GM23338 (cell line): ENCODE data around the gene PTPRN2. TPM values are rescaled to one million over a fixed set of nuclear protein-coding genes. Genes with fewer than 3 reads are reported as not detected.

Source experiments
- ATAC-seq: fragments of 200-7000 bp; cut with Tn5 transposase; 3 replicates; pipeline ENCODE4 v1.9.1; 2020
- DNase-seq: peaks from one replicate; pipeline ENCODE4 v3.0.0-alpha.2; 2015; ENCODE audit warnings: low spot score
- H2AFZ ChIP-seq: fragments of 200-600 bp; sonication (generic); 2 replicates; pipeline ENCODE4 v1.8.0; 2016; ENCODE audit warnings: antibody characterized with exemption, mild to moderate bottlenecking, moderate library complexity
- H3F3A ChIP-seq: fragments of 200-600 bp; sonication (generic); replicated peaks from 2 replicates; pipeline ENCODE4 v1.8.0; 2017; ENCODE audit warnings: antibody characterized with exemption, mixed run types, low read depth
- H3K27ac ChIP-seq: fragments of 200-600 bp; sonication (generic); 2 replicates; pipeline ENCODE4 v1.6.1; 2016; ENCODE audit warnings: low read depth
- H3K27me3 ChIP-seq: fragments of 200-600 bp; sonication (generic); 2 replicates; pipeline ENCODE4 v1.8.0; 2016; ENCODE audit warnings: mild to moderate bottlenecking, mixed run types, moderate library complexity; ENCODE audit not compliant: insufficient read depth
- H3K36me3 ChIP-seq: fragments of 200-600 bp; sonication (generic); 2 replicates; pipeline ENCODE4 v1.8.0; 2016; ENCODE audit warnings: mild to moderate bottlenecking; ENCODE audit not compliant: insufficient read depth
- H3K4me1 ChIP-seq: fragments of 200-600 bp; sonication (generic); 2 replicates; pipeline ENCODE4 v1.8.0; 2016; ENCODE audit warnings: mild to moderate bottlenecking, moderate library complexity; ENCODE audit not compliant: insufficient read depth
- H3K4me2 ChIP-seq: fragments of 200-600 bp; sonication (generic); 2 replicates; pipeline ENCODE4 v1.7.1; 2017; ENCODE audit warnings: mixed run types
- H3K4me3 ChIP-seq: fragments of 200-600 bp; sonication (generic); 2 replicates; pipeline ENCODE4 v1.6.1; 2016; ENCODE audit warnings: mixed run types
- H3K79me2 ChIP-seq: fragments of 200-600 bp; sonication (generic); replicated peaks from 2 replicates; pipeline ENCODE4 v1.8.0; 2017; ENCODE audit warnings: mild to moderate bottlenecking; ENCODE audit not compliant: insufficient read depth
- H3K9me2 ChIP-seq: fragments of 200-600 bp; sonication (generic); 2 replicates; pipeline ENCODE4 v1.8.0; 2017; ENCODE audit not compliant: insufficient read depth
- H4K20me1 ChIP-seq: fragments of 200-600 bp; sonication (generic); replicated peaks from 2 replicates; pipeline ENCODE4 v1.8.0; 2017; ENCODE audit warnings: mild to moderate bottlenecking; ENCODE audit not compliant: insufficient read depth
- H3K27ac Mint-ChIP-seq: 2 replicates; pipeline ENCODE4 v1.8.0; 2020; ENCODE audit warnings: inconsistent platforms, mild to moderate bottlenecking, moderate library complexity, mixed read lengths
- H3K27me3 Mint-ChIP-seq: 3 replicates; pipeline ENCODE4 v1.8.0; 2022; ENCODE audit warnings: low read depth, mild to moderate bottlenecking, moderate library complexity, mixed read lengths, inconsistent platforms; ENCODE audit not compliant: insufficient read depth, poor library complexity
- H3K36me3 Mint-ChIP-seq: 3 replicates; pipeline ENCODE4 v1.8.0; 2021; ENCODE audit warnings: low read depth, mild to moderate bottlenecking, inconsistent platforms, moderate library complexity, mixed read lengths
- H3K4me1 Mint-ChIP-seq: 3 replicates; pipeline ENCODE4 v1.8.0; 2020; ENCODE audit warnings: mild to moderate bottlenecking, inconsistent platforms, mixed read lengths
- H3K4me3 Mint-ChIP-seq: 3 replicates; pipeline ENCODE4 v1.8.0; 2021; ENCODE audit warnings: moderate library complexity, mild to moderate bottlenecking, inconsistent platforms, mixed read lengths
- H3K9me3 Mint-ChIP-seq: 3 replicates; pipeline ENCODE4 v1.8.0; 2020; ENCODE audit warnings: moderate library complexity, mild to moderate bottlenecking, inconsistent platforms, mixed read lengths
- CREB1 ChIP-seq: fragments of 250-450 bp; sonication (Bioruptor Pico); IDR thresholded peaks from 2 replicates; pipeline ENCODE4 v1.5.0; 2020; ENCODE audit warnings: low read depth, mild to moderate bottlenecking, moderate library complexity
- EZH2 ChIP-seq: fragments of 200-600 bp; sonication (generic); IDR thresholded peaks from one replicate; pipeline ENCODE4 v1.8.0; 2017; ENCODE audit warnings: antibody characterized with exemption, mild to moderate bottlenecking, low read depth; ENCODE audit not compliant: unreplicated experiment
- EZH2phosphoT487 ChIP-seq: fragments of 200-600 bp; sonication (generic); IDR thresholded peaks from one replicate; pipeline ENCODE4 v1.8.1; 2018; ENCODE audit warnings: antibody characterized with exemption; ENCODE audit not compliant: unreplicated experiment
- JUNB ChIP-seq: IDR thresholded peaks from one replicate; pipeline ENCODE4 v1.6.1; 2016; ENCODE audit warnings: antibody characterized with exemption; ENCODE audit not compliant: unreplicated experiment
- NANOG ChIP-seq: IDR thresholded peaks from 2 replicates; pipeline ENCODE4 v1.6.1; 2016; ENCODE audit warnings: antibody characterized with exemption, borderline replicate concordance
- POLR2AphosphoS5 ChIP-seq: IDR thresholded peaks from 2 replicates; pipeline ENCODE4 v1.6.1; 2016; ENCODE audit warnings: antibody characterized with exemption, low read depth
- STAT1 ChIP-seq: IDR thresholded peaks from one replicate; pipeline ENCODE4 v1.6.1; 2016; ENCODE audit warnings: antibody characterized with exemption; ENCODE audit not compliant: unreplicated experiment
- ZNF114 ChIP-seq: fragments of 250-450 bp; sonication (Bioruptor Pico); IDR thresholded peaks from 2 replicates; pipeline ENCODE4 v1.5.0; 2020; ENCODE audit warnings: mild to moderate bottlenecking, moderate library complexity
- ZNF331 ChIP-seq: fragments of 250-450 bp; sonication (Bioruptor Pico); IDR thresholded peaks from 2 replicates; pipeline ENCODE4 v1.5.0; 2020; ENCODE audit warnings: low read depth, mild to moderate bottlenecking, moderate library complexity
- polyA plus RNA-seq: library from polyadenylated mRNA; unstranded; fragments of >200 nt; fragmentation: Nextera tagmentation; extraction: Ambion mirVana; gene quantifications from 2 replicates; pipeline ENCODE4 v1.2.1, GENCODE V29; 2016
- total RNA-seq: library from RNA; depleted of rRNA; stranded (reverse); fragments of >200 nt; shearing (Covaris generic); gene quantifications from 2 replicates; pipeline ENCODE4 v1.2.3, GENCODE V29; 2014
- TF ChIP-seq, protein P1 (sequence below): fragments of 250-450 bp; sonication (Bioruptor Pico); IDR thresholded peaks from 2 replicates; pipeline ENCODE4 v1.5.0; 2020; ENCODE audit warnings: mild to moderate bottlenecking, moderate library complexity
- TF ChIP-seq, protein P2 (sequence below): IDR thresholded peaks from 2 replicates; pipeline ENCODE4 v1.6.1; 2016; ENCODE audit warnings: antibody characterized with exemption
- TF ChIP-seq, protein P3 (sequence below): IDR thresholded peaks from one replicate; pipeline ENCODE4 v1.6.1; 2018; ENCODE audit warnings: antibody characterized with exemption; ENCODE audit not compliant: unreplicated experiment
- TF ChIP-seq, protein P4 (sequence below), 2 experiments: fragments of 200-600 bp in 1 of 2; sonication (generic) in 1 of 2; conservative IDR thresholded peaks; 2 replicates each; pipeline versions ENCODE4 v1.5.1 to v1.6.1; 2016 to 2017; ENCODE audit warnings: antibody characterized with exemption in 2 of 2, low read depth in 2 of 2, mild to moderate bottlenecking in 2 of 2, moderate library complexity in 1 of 2

Gene PTPRN2
- total and polyA plus RNA-seq, 2 experiments from 2014 or later, result 0.87 to 4.0 TPM

DNA sequence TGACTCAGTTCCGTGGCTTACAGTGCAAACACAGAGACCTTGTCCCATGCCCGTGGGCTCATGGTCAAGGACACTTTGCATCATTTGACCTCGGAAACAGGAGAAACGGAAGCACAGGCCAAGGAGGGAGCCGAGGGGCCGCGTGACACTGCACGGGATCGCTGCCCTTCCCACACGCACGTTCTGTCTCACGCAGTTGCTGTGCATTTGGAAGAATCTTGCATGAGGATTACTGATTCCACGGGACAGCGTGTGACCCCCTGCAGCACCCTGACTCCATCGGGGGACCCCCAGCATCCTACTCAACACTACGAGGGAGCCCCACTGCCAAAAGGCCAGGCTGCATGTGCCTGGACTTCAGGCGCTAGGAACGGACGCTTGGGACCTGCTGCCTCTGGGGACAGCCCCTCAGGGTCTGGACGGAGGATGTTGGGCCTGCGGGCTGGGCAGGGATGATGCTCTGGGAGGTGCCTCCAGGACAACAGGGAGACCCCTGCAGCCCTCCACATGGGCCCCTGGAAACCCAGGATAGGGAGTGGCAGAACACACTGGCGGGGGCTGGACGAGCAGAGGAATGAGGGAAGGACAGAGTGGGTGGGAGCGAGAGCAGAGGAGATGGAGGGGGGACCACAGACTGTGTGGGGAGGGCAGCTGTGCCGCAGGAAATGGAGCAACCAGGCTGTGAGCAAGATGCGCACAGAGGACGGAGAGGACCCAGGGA is 1028.6 kb downstream of the PTPRN2 start (continued):
- TF ChIP-seq, protein P1, sequence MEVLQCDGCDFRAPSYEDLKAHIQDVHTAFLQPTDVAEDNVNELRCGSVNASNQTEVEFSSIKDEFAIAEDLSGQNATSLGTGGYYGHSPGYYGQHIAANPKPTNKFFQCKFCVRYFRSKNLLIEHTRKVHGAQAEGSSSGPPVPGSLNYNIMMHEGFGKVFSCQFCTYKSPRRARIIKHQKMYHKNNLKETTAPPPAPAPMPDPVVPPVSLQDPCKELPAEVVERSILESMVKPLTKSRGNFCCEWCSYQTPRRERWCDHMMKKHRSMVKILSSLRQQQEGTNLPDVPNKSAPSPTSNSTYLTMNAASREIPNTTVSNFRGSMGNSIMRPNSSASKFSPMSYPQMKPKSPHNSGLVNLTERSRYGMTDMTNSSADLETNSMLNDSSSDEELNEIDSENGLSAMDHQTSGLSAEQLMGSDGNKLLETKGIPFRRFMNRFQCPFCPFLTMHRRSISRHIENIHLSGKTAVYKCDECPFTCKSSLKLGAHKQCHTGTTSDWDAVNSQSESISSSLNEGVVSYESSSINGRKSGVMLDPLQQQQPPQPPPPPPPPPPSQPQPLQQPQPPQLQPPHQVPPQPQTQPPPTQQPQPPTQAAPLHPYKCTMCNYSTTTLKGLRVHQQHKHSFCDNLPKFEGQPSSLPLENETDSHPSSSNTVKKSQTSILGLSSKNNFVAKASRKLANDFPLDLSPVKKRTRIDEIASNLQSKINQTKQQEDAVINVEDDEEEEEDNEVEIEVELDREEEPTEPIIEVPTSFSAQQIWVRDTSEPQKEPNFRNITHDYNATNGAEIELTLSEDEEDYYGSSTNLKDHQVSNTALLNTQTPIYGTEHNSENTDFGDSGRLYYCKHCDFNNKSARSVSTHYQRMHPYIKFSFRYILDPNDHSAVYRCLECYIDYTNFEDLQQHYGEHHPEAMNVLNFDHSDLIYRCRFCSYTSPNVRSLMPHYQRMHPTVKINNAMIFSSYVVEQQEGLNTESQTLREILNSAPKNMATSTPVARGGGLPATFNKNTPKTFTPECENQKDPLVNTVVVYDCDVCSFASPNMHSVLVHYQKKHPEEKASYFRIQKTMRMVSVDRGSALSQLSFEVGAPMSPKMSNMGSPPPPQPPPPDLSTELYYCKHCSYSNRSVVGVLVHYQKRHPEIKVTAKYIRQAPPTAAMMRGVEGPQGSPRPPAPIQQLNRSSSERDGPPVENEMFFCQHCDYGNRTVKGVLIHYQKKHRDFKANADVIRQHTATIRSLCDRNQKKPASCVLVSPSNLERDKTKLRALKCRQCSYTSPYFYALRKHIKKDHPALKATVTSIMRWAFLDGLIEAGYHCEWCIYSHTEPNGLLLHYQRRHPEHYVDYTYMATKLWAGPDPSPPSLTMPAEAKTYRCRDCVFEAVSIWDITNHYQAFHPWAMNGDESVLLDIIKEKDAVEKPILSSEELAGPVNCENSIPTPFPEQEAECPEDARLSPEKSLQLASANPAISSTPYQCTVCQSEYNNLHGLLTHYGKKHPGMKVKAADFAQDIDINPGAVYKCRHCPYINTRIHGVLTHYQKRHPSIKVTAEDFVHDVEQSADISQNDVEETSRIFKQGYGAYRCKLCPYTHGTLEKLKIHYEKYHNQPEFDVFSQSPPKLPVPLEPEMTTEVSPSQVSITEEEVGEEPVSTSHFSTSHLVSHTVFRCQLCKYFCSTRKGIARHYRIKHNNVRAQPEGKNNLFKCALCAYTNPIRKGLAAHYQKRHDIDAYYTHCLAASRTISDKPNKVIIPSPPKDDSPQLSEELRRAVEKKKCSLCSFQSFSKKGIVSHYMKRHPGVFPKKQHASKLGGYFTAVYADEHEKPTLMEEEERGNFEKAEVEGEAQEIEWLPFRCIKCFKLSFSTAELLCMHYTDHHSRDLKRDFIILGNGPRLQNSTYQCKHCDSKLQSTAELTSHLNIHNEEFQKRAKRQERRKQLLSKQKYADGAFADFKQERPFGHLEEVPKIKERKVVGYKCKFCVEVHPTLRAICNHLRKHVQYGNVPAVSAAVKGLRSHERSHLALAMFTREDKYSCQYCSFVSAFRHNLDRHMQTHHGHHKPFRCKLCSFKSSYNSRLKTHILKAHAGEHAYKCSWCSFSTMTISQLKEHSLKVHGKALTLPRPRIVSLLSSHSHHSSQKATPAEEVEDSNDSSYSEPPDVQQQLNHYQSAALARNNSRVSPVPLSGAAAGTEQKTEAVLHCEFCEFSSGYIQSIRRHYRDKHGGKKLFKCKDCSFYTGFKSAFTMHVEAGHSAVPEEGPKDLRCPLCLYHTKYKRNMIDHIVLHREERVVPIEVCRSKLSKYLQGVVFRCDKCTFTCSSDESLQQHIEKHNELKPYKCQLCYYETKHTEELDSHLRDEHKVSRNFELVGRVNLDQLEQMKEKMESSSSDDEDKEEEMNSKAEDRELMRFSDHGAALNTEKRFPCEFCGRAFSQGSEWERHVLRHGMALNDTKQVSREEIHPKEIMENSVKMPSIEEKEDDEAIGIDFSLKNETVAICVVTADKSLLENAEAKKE (CRISPR knock-in tag), result no peak

DNA sequence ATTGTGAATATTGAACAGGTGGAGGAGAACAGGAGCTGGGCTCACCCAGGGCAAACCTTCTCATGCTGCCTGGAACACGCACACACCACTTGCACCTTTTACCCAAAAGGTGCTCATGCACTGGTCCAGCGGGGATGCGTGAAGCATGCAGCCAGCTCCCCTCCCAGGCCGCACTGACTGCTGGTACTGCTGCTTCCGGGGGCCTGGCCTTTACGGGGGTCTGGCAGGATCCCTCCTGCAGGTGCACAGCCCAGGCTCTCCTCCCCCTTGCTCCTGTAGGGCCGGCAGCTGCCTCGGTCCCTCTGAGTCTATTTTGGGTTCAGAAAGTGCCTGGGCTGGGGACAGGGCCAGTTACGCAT is 1029.1 kb downstream of the PTPRN2 start:
- no peak for DNase-seq
- no peaks in the 10 kb centered on the region for H3K9me2 ChIP-seq
- Mint-ChIP-seq H3K27me3 (peaks cover 7% of the 10 kb centered on the region), H3K36me3 (peaks cover 19% of the 10 kb centered on the region), H3K9me3 (peaks cover 2% of the 10 kb centered on the region), H3K4me1 (no peaks in the 10 kb centered on the region), H3K4me3 (no peak overlapping the region), H3K27ac (no peak overlapping the region)
- H3K79me2 ChIP-seq, result no peaks in the 10 kb centered on the region
- H3K4me2 ChIP-seq, result no peak overlapping the region
- H4K20me1 ChIP-seq, result no peaks in the 10 kb centered on the region
- no peak for ATAC-seq
- no peak overlapping the region for H3K4me3 ChIP-seq
- no peaks in the 10 kb centered on the region for H3K36me3 ChIP-seq
- TF ChIP-seq, protein P2, sequence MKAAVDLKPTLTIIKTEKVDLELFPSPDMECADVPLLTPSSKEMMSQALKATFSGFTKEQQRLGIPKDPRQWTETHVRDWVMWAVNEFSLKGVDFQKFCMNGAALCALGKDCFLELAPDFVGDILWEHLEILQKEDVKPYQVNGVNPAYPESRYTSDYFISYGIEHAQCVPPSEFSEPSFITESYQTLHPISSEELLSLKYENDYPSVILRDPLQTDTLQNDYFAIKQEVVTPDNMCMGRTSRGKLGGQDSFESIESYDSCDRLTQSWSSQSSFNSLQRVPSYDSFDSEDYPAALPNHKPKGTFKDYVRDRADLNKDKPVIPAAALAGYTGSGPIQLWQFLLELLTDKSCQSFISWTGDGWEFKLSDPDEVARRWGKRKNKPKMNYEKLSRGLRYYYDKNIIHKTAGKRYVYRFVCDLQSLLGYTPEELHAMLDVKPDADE, result no peak
- TF ChIP-seq NANOG, result no peak
- TF ChIP-seq CREB1 (CRISPR knock-in tag), result no peak
- TF ChIP-seq, protein P3, sequence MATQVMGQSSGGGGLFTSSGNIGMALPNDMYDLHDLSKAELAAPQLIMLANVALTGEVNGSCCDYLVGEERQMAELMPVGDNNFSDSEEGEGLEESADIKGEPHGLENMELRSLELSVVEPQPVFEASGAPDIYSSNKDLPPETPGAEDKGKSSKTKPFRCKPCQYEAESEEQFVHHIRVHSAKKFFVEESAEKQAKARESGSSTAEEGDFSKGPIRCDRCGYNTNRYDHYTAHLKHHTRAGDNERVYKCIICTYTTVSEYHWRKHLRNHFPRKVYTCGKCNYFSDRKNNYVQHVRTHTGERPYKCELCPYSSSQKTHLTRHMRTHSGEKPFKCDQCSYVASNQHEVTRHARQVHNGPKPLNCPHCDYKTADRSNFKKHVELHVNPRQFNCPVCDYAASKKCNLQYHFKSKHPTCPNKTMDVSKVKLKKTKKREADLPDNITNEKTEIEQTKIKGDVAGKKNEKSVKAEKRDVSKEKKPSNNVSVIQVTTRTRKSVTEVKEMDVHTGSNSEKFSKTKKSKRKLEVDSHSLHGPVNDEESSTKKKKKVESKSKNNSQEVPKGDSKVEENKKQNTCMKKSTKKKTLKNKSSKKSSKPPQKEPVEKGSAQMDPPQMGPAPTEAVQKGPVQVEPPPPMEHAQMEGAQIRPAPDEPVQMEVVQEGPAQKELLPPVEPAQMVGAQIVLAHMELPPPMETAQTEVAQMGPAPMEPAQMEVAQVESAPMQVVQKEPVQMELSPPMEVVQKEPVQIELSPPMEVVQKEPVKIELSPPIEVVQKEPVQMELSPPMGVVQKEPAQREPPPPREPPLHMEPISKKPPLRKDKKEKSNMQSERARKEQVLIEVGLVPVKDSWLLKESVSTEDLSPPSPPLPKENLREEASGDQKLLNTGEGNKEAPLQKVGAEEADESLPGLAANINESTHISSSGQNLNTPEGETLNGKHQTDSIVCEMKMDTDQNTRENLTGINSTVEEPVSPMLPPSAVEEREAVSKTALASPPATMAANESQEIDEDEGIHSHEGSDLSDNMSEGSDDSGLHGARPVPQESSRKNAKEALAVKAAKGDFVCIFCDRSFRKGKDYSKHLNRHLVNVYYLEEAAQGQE, result no peak
- no peak for TF ChIP-seq JUNB
- TF ChIP-seq EZH2, result no peak
- no peak for TF ChIP-seq STAT1
- TF ChIP-seq, protein P4, sequence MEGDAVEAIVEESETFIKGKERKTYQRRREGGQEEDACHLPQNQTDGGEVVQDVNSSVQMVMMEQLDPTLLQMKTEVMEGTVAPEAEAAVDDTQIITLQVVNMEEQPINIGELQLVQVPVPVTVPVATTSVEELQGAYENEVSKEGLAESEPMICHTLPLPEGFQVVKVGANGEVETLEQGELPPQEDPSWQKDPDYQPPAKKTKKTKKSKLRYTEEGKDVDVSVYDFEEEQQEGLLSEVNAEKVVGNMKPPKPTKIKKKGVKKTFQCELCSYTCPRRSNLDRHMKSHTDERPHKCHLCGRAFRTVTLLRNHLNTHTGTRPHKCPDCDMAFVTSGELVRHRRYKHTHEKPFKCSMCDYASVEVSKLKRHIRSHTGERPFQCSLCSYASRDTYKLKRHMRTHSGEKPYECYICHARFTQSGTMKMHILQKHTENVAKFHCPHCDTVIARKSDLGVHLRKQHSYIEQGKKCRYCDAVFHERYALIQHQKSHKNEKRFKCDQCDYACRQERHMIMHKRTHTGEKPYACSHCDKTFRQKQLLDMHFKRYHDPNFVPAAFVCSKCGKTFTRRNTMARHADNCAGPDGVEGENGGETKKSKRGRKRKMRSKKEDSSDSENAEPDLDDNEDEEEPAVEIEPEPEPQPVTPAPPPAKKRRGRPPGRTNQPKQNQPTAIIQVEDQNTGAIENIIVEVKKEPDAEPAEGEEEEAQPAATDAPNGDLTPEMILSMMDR (conservative IDR thresholded peaks at IDR 0.05; ENCODE audit: low read depth in 2 of 2), result no peak
- TF ChIP-seq ZNF114 (CRISPR knock-in tag), result no peak
- no peak for TF ChIP-seq ZNF331 (CRISPR knock-in tag)
- TF ChIP-seq POLR2AphosphoS5, result no peak
- TF ChIP-seq EZH2phosphoT487, result no peak
- no peak overlapping the region for H2AFZ ChIP-seq
- H3K27me3 ChIP-seq, result no peaks in the 10 kb centered on the region
- H3F3A ChIP-seq, result peaks cover 11% of the 10 kb centered on the region
- H3K27ac ChIP-seq, result no peak overlapping the region
- H3K4me1 ChIP-seq, result no peaks in the 10 kb centered on the region
